ELF-1 (cell line): Measurements from ENCODE around the gene STOM.

Source experiments
- DNase-seq: peaks from one replicate; pipeline ENCODE4 v3.0.0-alpha.2; 2016; ENCODE audit warnings: low read depth, low spot score

Gene STOM

GRCh38 chr9:121371495-121372061 lies 1.5 kb upstream of the STOM start:
- no peak for DNase-seq

- no peak for DNase-seq
Measured at GRCh38 chr9:121368745-121369144, 1.3 kb downstream of the STOM start.

GRCh38 chr9:121368138-121368522 lies 1.9 kb downstream of the STOM start:
- no peak for DNase-seq

GRCh38 chr9:121367306-121368137 lies 2.5 kb downstream of the STOM start:
- peak; percentile 75 for DNase-seq

GRCh38 chr9:121366611-121367192 lies 3.3 kb downstream of the STOM start:
- DNase-seq: no peak

GRCh38 chr9:121365564-121365963 lies 4.5 kb downstream of the STOM start:
- DNase-seq: no peak

- no peak for DNase-seq
Measured at GRCh38 chr9:121364886-121365285, 5.2 kb downstream of the STOM start.

- DNase-seq: no peak
Measured at GRCh38 chr9:121364077-121364476, 6.0 kb downstream of the STOM start.

GRCh38 chr9:121363622-121363961 lies 6.5 kb downstream of the STOM start:
- no peak for DNase-seq

GRCh38 chr9:121362813-121363621 lies 7.0 kb downstream of the STOM start:
- no peak for DNase-seq

- DNase-seq: no peak
Measured at GRCh38 chr9:121360601-121361374, 9.3 kb downstream of the STOM start.

GRCh38 chr9:121359351-121360294 lies 10.4 kb downstream of the STOM start:
- no peak for DNase-seq

- no peak for DNase-seq
Measured at GRCh38 chr9:121358751-121359150, 11.3 kb downstream of the STOM start.

GRCh38 chr9:121357011-121357410 lies 13.0 kb downstream of the STOM start:
- DNase-seq: no peak

GRCh38 chr9:121354762-121355161 lies 15.3 kb downstream of the STOM start:
- DNase-seq: no peak

GRCh38 chr9:121354141-121354540 lies 15.9 kb downstream of the STOM start:
- DNase-seq: no peak

GRCh38 chr9:121353241-121354061 lies 16.6 kb downstream of the STOM start:
- DNase-seq: no peak

- no peak for DNase-seq
Measured at GRCh38 chr9:121350993-121351561, 19.0 kb downstream of the STOM start.

GRCh38 chr9:121350036-121350435 lies 20.0 kb downstream of the STOM start:
- DNase-seq: no peak
